Measurements from ENCODE around the gene SETD4.

The SETD4 gene

DNA sequence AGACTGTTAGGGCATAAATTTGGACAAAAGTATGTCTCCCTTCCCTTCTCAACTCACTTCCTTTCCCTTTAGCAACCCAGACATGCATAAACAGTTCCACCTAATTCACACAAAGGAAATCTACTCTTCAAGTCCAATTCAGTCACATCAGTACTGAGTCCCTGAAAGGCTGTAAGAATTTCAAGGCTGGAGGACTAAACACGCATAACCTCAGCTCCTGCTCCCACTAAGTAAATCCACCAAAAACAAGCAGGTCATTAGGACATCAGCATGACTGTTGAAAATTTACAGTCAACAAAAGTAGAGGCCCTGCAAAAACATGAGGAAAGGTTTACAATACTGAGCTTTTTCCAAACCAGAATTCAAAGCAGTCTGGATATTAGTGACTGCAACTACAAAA is 18.4 kb downstream of the SETD4 start:
- TF ChIP-seq, protein P1, sequence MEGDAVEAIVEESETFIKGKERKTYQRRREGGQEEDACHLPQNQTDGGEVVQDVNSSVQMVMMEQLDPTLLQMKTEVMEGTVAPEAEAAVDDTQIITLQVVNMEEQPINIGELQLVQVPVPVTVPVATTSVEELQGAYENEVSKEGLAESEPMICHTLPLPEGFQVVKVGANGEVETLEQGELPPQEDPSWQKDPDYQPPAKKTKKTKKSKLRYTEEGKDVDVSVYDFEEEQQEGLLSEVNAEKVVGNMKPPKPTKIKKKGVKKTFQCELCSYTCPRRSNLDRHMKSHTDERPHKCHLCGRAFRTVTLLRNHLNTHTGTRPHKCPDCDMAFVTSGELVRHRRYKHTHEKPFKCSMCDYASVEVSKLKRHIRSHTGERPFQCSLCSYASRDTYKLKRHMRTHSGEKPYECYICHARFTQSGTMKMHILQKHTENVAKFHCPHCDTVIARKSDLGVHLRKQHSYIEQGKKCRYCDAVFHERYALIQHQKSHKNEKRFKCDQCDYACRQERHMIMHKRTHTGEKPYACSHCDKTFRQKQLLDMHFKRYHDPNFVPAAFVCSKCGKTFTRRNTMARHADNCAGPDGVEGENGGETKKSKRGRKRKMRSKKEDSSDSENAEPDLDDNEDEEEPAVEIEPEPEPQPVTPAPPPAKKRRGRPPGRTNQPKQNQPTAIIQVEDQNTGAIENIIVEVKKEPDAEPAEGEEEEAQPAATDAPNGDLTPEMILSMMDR (conservative IDR thresholded peaks at IDR 0.05; ENCODE audit: low read length), result no peak
- no peak for TF ChIP-seq EZH2phosphoT487 (IDR thresholded peaks at IDR 0.05; ENCODE audit: borderline replicate concordance)
- H3K36me3 ChIP-seq (ENCODE audit: insufficient read depth, low read length), result peaks cover 52% of the 10 kb centered on the region; the same call in 1 of the 2 replicates
- no peaks in the 10 kb centered on the region for H3K27me3 ChIP-seq (ENCODE audit: insufficient read depth, low read length, poor library complexity, severe bottlenecking)
- H3K4me1 ChIP-seq (ENCODE audit: insufficient read depth, low read length, poor library complexity, severe bottlenecking), result no peaks in the 10 kb centered on the region
- no peak overlapping the region for H2AFZ ChIP-seq (ENCODE audit: low read length)
- no peaks in the 10 kb centered on the region for H4K20me1 ChIP-seq (ENCODE audit: insufficient read depth, low read length, poor library complexity, severe bottlenecking)
- no peak overlapping the region for H3K9ac ChIP-seq (ENCODE audit: low read depth, low read length, poor library complexity, severe bottlenecking)
- H3K9me2 ChIP-seq (replicated peaks; ENCODE audit: low read depth, low read length), result no peaks in the 10 kb centered on the region
- H3K79me2 ChIP-seq (ENCODE audit: insufficient read depth, low read length), result no peaks in the 10 kb centered on the region
- H3K9me3 ChIP-seq (ENCODE audit: insufficient read depth, low read depth, low read length), result no peaks in the 10 kb centered on the region
- H3F3A ChIP-seq (ENCODE audit: low read depth), result no peaks in the 10 kb centered on the region
- H3K4me2 ChIP-seq (ENCODE audit: low read depth, low read length, poor library complexity, severe bottlenecking), result no peak overlapping the region
- H3K4me3 ChIP-seq (ENCODE audit: low read length, poor library complexity, severe bottlenecking), result no peak overlapping the region

DNA sequence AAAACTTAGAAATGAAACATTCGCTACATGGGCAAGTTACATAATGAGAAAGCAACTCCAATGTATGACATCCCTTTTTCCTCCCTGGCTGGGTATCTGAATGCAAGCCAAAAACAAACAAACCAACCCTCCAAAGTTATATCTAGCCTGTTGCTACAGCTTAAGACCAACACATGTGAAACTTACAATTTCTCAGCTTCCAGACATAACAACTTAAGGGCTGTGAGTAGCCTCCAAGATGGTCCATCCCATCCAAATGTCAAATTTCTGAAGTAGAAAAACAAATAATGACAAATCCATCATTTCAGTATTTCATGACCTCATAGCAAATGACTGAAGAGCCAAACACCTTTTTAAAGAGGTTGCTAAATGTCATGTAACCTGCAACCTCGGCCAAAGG is 19.9 kb downstream of the SETD4 start:
- Histone ChIP-seq H3K4me2 (ENCODE audit: low read depth, low read length, poor library complexity, severe bottlenecking) (no peak overlapping the region), H3K36me3 (ENCODE audit: insufficient read depth, low read length) (peaks cover 45% of the 10 kb centered on the region; the same call in 1 of the 2 replicates), H3K79me2 (ENCODE audit: insufficient read depth, low read length) (no peaks in the 10 kb centered on the region), H3K4me1 (ENCODE audit: insufficient read depth, low read length, poor library complexity, severe bottlenecking) (no peaks in the 10 kb centered on the region), H3K9ac (ENCODE audit: low read depth, low read length, poor library complexity, severe bottlenecking) (no peak overlapping the region), H3K9me3 (ENCODE audit: insufficient read depth, low read depth, low read length) (no peaks in the 10 kb centered on the region), H3K4me3 (ENCODE audit: low read length, poor library complexity, severe bottlenecking) (no peak overlapping the region), H4K20me1 (ENCODE audit: insufficient read depth, low read length, poor library complexity, severe bottlenecking) (no peaks in the 10 kb centered on the region), H3F3A (ENCODE audit: low read depth) (no peaks in the 10 kb centered on the region), H3K9me2 (replicated peaks; ENCODE audit: low read depth, low read length) (no peaks in the 10 kb centered on the region), H3K27me3 (ENCODE audit: insufficient read depth, low read length, poor library complexity, severe bottlenecking) (no peaks in the 10 kb centered on the region), H2AFZ (ENCODE audit: low read length) (no peak overlapping the region)
- TF ChIP-seq, protein P1 (conservative IDR thresholded peaks at IDR 0.05; ENCODE audit: low read length), result no peak
- TF ChIP-seq EZH2phosphoT487 (IDR thresholded peaks at IDR 0.05; ENCODE audit: borderline replicate concordance), result no peak

DNA sequence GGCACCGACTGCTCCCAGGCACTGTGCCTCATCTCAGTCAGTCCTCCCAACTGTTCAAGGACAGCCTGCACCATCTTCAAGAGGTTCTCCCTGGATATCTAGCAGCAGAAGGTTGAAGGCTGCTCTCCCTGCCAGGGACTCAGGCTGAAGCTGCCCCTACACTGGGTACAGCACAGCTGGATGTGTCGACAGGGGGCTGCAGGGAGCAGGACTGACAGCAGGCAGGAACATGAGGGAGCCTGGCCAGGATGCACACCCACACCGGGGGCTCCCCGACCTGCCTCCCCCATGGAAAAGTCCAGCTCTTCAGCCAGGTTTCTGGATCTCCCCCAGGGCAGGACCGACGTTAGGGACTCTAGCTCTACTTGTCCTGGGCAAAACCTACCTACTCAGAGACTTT is 20.5 kb downstream of the SETD4 start:
- Histone ChIP-seq H4K20me1 (ENCODE audit: insufficient read depth, low read length, poor library complexity, severe bottlenecking) (no peaks in the 10 kb centered on the region), H3K27me3 (ENCODE audit: insufficient read depth, low read length, poor library complexity, severe bottlenecking) (no peaks in the 10 kb centered on the region), H3K4me3 (ENCODE audit: low read length, poor library complexity, severe bottlenecking) (no peak overlapping the region), H3K4me2 (ENCODE audit: low read depth, low read length, poor library complexity, severe bottlenecking) (no peak overlapping the region), H3K9me2 (replicated peaks; ENCODE audit: low read depth, low read length) (no peaks in the 10 kb centered on the region), H3K36me3 (ENCODE audit: insufficient read depth, low read length) (peaks cover 40% of the 10 kb centered on the region; the same call in 1 of the 2 replicates), H3F3A (ENCODE audit: low read depth) (no peaks in the 10 kb centered on the region), H3K9ac (ENCODE audit: low read depth, low read length, poor library complexity, severe bottlenecking) (no peak overlapping the region), H3K4me1 (ENCODE audit: insufficient read depth, low read length, poor library complexity, severe bottlenecking) (no peaks in the 10 kb centered on the region), H3K9me3 (ENCODE audit: insufficient read depth, low read depth, low read length) (no peaks in the 10 kb centered on the region), H2AFZ (ENCODE audit: low read length) (no peak overlapping the region), H3K79me2 (ENCODE audit: insufficient read depth, low read length) (no peaks in the 10 kb centered on the region)
- no peak for TF ChIP-seq EZH2phosphoT487 (IDR thresholded peaks at IDR 0.05; ENCODE audit: borderline replicate concordance)
- TF ChIP-seq, protein P1 (conservative IDR thresholded peaks at IDR 0.05; ENCODE audit: low read length), result no peak
